Measurements from ENCODE around the gene TMBIM4.
A peak's percentile ranks its signal among the peaks of the same experiment; 100 is the strongest.

Gene TMBIM4

GRCh38 chr12:66196806-66197205 lies 27.0 kb upstream of the TMBIM4 start:
- Histone ChIP-seq H3K27ac (ENCODE audit: insufficient read depth, low read depth, low read length, poor library complexity, severe bottlenecking) (no peak overlapping the region), H3K36me3 (ENCODE audit: control insufficient read depth, insufficient read depth, low read length) (no peaks in the 10 kb centered on the region), H3K4me3 (ENCODE audit: insufficient read depth, low read depth, low read length) (no peak overlapping the region), H3K27me3 (ENCODE audit: control insufficient read depth, insufficient read depth, low read length, poor library complexity, severe bottlenecking) (no peaks in the 10 kb centered on the region), H3K9me3 (ENCODE audit: control insufficient read depth, low read length) (no peaks in the 10 kb centered on the region), H3K4me1 (ENCODE audit: control insufficient read depth, insufficient read depth, low read length) (no peaks in the 10 kb centered on the region)
- 66 to 85% methylated on average over 2 to 3 of the region's 3 CpGs for WGBS, 2 experiments

- Histone ChIP-seq H3K4me3 (ENCODE audit: insufficient read depth, low read depth, low read length) (no peak overlapping the region), H3K27ac (ENCODE audit: insufficient read depth, low read depth, low read length, poor library complexity, severe bottlenecking) (no peak overlapping the region), H3K4me1 (ENCODE audit: control insufficient read depth, insufficient read depth, low read length) (no peaks in the 10 kb centered on the region), H3K9me3 (ENCODE audit: control insufficient read depth, low read length) (no peaks in the 10 kb centered on the region), H3K27me3 (ENCODE audit: control insufficient read depth, insufficient read depth, low read length, poor library complexity, severe bottlenecking) (peaks cover 10% of the 10 kb centered on the region), H3K36me3 (ENCODE audit: control insufficient read depth, insufficient read depth, low read length) (no peaks in the 10 kb centered on the region)
- WGBS, 2 experiments, result 93 to 96% methylated on average over 6 of the region's 6 CpGs
Observed at GRCh38 chr12:66195242-66195641, 25.4 kb upstream of the TMBIM4 start.

- no peaks in the 10 kb centered on the region for H3K36me3 ChIP-seq (ENCODE audit: control insufficient read depth, insufficient read depth, low read length)
- H3K4me3 ChIP-seq (ENCODE audit: insufficient read depth, low read depth, low read length), result no peak overlapping the region
- H3K4me1 ChIP-seq (ENCODE audit: control insufficient read depth, insufficient read depth, low read length), result no peaks in the 10 kb centered on the region
- no peaks in the 10 kb centered on the region for H3K9me3 ChIP-seq (ENCODE audit: control insufficient read depth, low read length)
- no peak overlapping the region for H3K27ac ChIP-seq (ENCODE audit: insufficient read depth, low read depth, low read length, poor library complexity, severe bottlenecking)
- 93 to 94% methylated on average over 2 of the region's 2 CpGs for WGBS, 2 experiments
- peaks cover 21% of the 10 kb centered on the region for H3K27me3 ChIP-seq (ENCODE audit: control insufficient read depth, insufficient read depth, low read length, poor library complexity, severe bottlenecking)
Observed at GRCh38 chr12:66194122-66194521, 24.3 kb upstream of the TMBIM4 start.

- 92 to 93% methylated on average over 7 of the region's 7 CpGs for WGBS, 2 experiments
- peaks cover 46% of the 10 kb centered on the region for H3K27me3 ChIP-seq (ENCODE audit: control insufficient read depth, insufficient read depth, low read length, poor library complexity, severe bottlenecking)
Observed at GRCh38 chr12:66191547-66192126, 21.8 kb upstream of the TMBIM4 start.

GRCh38 chr12:66190519-66191370 lies 20.9 kb upstream of the TMBIM4 start:
- H3K9me3 ChIP-seq (ENCODE audit: control insufficient read depth, low read length), result no peaks in the 10 kb centered on the region
- H3K4me1 ChIP-seq (ENCODE audit: control insufficient read depth, insufficient read depth, low read length), result no peaks in the 10 kb centered on the region
- H3K27me3 ChIP-seq (ENCODE audit: control insufficient read depth, insufficient read depth, low read length, poor library complexity, severe bottlenecking), result peaks cover 47% of the 10 kb centered on the region
- H3K36me3 ChIP-seq (ENCODE audit: control insufficient read depth, insufficient read depth, low read length), result no peaks in the 10 kb centered on the region
- 89 to 100% methylated on average over 1 of the region's 1 CpG for WGBS, 2 experiments
- H3K4me3 ChIP-seq (ENCODE audit: insufficient read depth, low read depth, low read length), result no peak overlapping the region
- H3K27ac ChIP-seq (ENCODE audit: insufficient read depth, low read depth, low read length, poor library complexity, severe bottlenecking), result no peak overlapping the region

More at GRCh38 chr12:66191547-66192126, 21.8 kb upstream of the TMBIM4 start:
- no peaks in the 10 kb centered on the region for H3K36me3 ChIP-seq (ENCODE audit: control insufficient read depth, insufficient read depth, low read length)
- no peaks in the 10 kb centered on the region for H3K9me3 ChIP-seq (ENCODE audit: control insufficient read depth, low read length)
- no peaks in the 10 kb centered on the region for H3K4me1 ChIP-seq (ENCODE audit: control insufficient read depth, insufficient read depth, low read length)
- H3K4me3 ChIP-seq (ENCODE audit: insufficient read depth, low read depth, low read length), result no peak overlapping the region
- H3K27ac ChIP-seq (ENCODE audit: insufficient read depth, low read depth, low read length, poor library complexity, severe bottlenecking), result no peak overlapping the region

- Histone ChIP-seq H3K4me1 (ENCODE audit: control insufficient read depth, insufficient read depth, low read length) (no peaks in the 10 kb centered on the region), H3K27ac (ENCODE audit: insufficient read depth, low read depth, low read length, poor library complexity, severe bottlenecking) (no peak overlapping the region), H3K9me3 (ENCODE audit: control insufficient read depth, low read length) (no peaks in the 10 kb centered on the region), H3K27me3 (ENCODE audit: control insufficient read depth, insufficient read depth, low read length, poor library complexity, severe bottlenecking) (peaks cover 47% of the 10 kb centered on the region), H3K4me3 (ENCODE audit: insufficient read depth, low read depth, low read length) (no peak overlapping the region), H3K36me3 (ENCODE audit: control insufficient read depth, insufficient read depth, low read length) (no peaks in the 10 kb centered on the region)
- WGBS, 2 experiments, result 87 to 89% methylated on average over 3 to 4 of the region's 6 CpGs
Observed at GRCh38 chr12:66189889-66190288, 20.1 kb upstream of the TMBIM4 start.

GRCh38 chr12:66189486-66189843 lies 19.7 kb upstream of the TMBIM4 start:
- Histone ChIP-seq H3K27me3 (ENCODE audit: control insufficient read depth, insufficient read depth, low read length, poor library complexity, severe bottlenecking) (peaks cover 47% of the 10 kb centered on the region), H3K27ac (ENCODE audit: insufficient read depth, low read depth, low read length, poor library complexity, severe bottlenecking) (no peak overlapping the region)
- WGBS, 2 experiments, result 16% methylated on average over 18 of the region's 18 CpGs

GRCh38 chr12:66188584-66189485 lies 19.0 kb upstream of the TMBIM4 start, which contains the start of gene IRAK3:
Gene IRAK3, plus strand, starts transcription at chr12:66189214. Its CDS starts 86 bp downstream, at chr12:66189300.
- no peak within 1 kb of the TSS for H3K27ac ChIP-seq (ENCODE audit: insufficient read depth, low read depth, low read length, poor library complexity, severe bottlenecking)
- 23% methylated on average over 82 of the region's 82 CpGs for WGBS, 2 experiments
- no peaks in the 10 kb centered on the region for H3K4me1 ChIP-seq (ENCODE audit: control insufficient read depth, insufficient read depth, low read length)
- no peaks in the 10 kb centered on the region for H3K9me3 ChIP-seq (ENCODE audit: control insufficient read depth, low read length)
- peaks cover 47% of the 10 kb centered on the region for H3K27me3 ChIP-seq (ENCODE audit: control insufficient read depth, insufficient read depth, low read length, poor library complexity, severe bottlenecking)
- H3K4me3 ChIP-seq (ENCODE audit: insufficient read depth, low read depth, low read length), result peak within 1 kb of the TSS; percentile 36
- no peaks in the 10 kb centered on the region for H3K36me3 ChIP-seq (ENCODE audit: control insufficient read depth, insufficient read depth, low read length)

More at GRCh38 chr12:66189486-66189843, 19.7 kb upstream of the TMBIM4 start:
- no peaks in the 10 kb centered on the region for H3K9me3 ChIP-seq (ENCODE audit: control insufficient read depth, low read length)
- no peaks in the 10 kb centered on the region for H3K36me3 ChIP-seq (ENCODE audit: control insufficient read depth, insufficient read depth, low read length)
- H3K4me1 ChIP-seq (ENCODE audit: control insufficient read depth, insufficient read depth, low read length), result no peaks in the 10 kb centered on the region
- H3K4me3 ChIP-seq (ENCODE audit: insufficient read depth, low read depth, low read length), result peak overlapping the region; percentile 36

- peaks cover 47% of the 10 kb centered on the region for H3K27me3 ChIP-seq (ENCODE audit: control insufficient read depth, insufficient read depth, low read length, poor library complexity, severe bottlenecking)
- no peaks in the 10 kb centered on the region for H3K4me1 ChIP-seq (ENCODE audit: control insufficient read depth, insufficient read depth, low read length)
- no peak overlapping the region for H3K4me3 ChIP-seq (ENCODE audit: insufficient read depth, low read depth, low read length)
- 92 to 93% methylated on average over 3 to 4 of the region's 4 CpGs for WGBS, 2 experiments
- H3K9me3 ChIP-seq (ENCODE audit: control insufficient read depth, low read length), result no peaks in the 10 kb centered on the region
- H3K27ac ChIP-seq (ENCODE audit: insufficient read depth, low read depth, low read length, poor library complexity, severe bottlenecking), result no peak overlapping the region
- H3K36me3 ChIP-seq (ENCODE audit: control insufficient read depth, insufficient read depth, low read length), result no peaks in the 10 kb centered on the region
Observed at GRCh38 chr12:66187821-66188220, 18.0 kb upstream of the TMBIM4 start.

GRCh38 chr12:66187036-66187435 lies 17.2 kb upstream of the TMBIM4 start:
- Histone ChIP-seq H3K4me3 (ENCODE audit: insufficient read depth, low read depth, low read length) (no peak overlapping the region), H3K9me3 (ENCODE audit: control insufficient read depth, low read length) (no peaks in the 10 kb centered on the region), H3K27ac (ENCODE audit: insufficient read depth, low read depth, low read length, poor library complexity, severe bottlenecking) (no peak overlapping the region), H3K36me3 (ENCODE audit: control insufficient read depth, insufficient read depth, low read length) (no peaks in the 10 kb centered on the region), H3K27me3 (ENCODE audit: control insufficient read depth, insufficient read depth, low read length, poor library complexity, severe bottlenecking) (peaks cover 47% of the 10 kb centered on the region), H3K4me1 (ENCODE audit: control insufficient read depth, insufficient read depth, low read length) (no peaks in the 10 kb centered on the region)
- 86 to 89% methylated on average over 2 of the region's 2 CpGs for WGBS, 2 experiments

All from ectodermal cell (in vitro differentiated cells).